NCI-H146 treated with DMSO at 0.1 percent for 48 hours (cell line): ENCODE data around the gene FOXN3.
A peak's percentile ranks its signal among the peaks of the same experiment; 100 is the strongest.
"Not testable (repeated sequence)": the region's sequence is repeated elsewhere in the genome, so short reads cannot be mapped to it uniquely, and the experiment has no call there.

Experiments used
- DNase-seq: peaks from one replicate; lab custom pipeline; 2025; ENCODE audit not compliant: unreplicated experiment; lab: John Stamatoyannopoulos, UW

The FOXN3 gene

GRCh38 chr14:89206389-89207031, 210.5 kb downstream of the FOXN3 start:
- DNase-seq: no peak

- no peak for DNase-seq
These were observed 211.8 kb downstream of the FOXN3 start for GRCh38 chr14:89205137-89205740.

GRCh38 chr14:89202413-89203190, 214.4 kb downstream of the FOXN3 start:
- DNase-seq: no peak

GRCh38 chr14:89201645-89202044, 215.4 kb downstream of the FOXN3 start:
- DNase-seq: no peak

GRCh38 chr14:89199357-89199756, 217.7 kb downstream of the FOXN3 start:
- not testable (repeated sequence) for DNase-seq

GRCh38 chr14:89198544-89199329, 218.3 kb downstream of the FOXN3 start:
- no peak for DNase-seq

GRCh38 chr14:89197623-89198022, 219.4 kb downstream of the FOXN3 start:
- DNase-seq: no peak

GRCh38 chr14:89196545-89196944, 220.5 kb downstream of the FOXN3 start:
- no peak for DNase-seq

GRCh38 chr14:89194376-89194775, 222.7 kb downstream of the FOXN3 start:
- DNase-seq: no peak

GRCh38 chr14:89190765-89191513, 226.1 kb downstream of the FOXN3 start:
- peak; percentile 94 for DNase-seq

- DNase-seq: no peak
These were observed 228.5 kb downstream of the FOXN3 start for GRCh38 chr14:89188492-89188891.

GRCh38 chr14:89187501-89187900, 229.5 kb downstream of the FOXN3 start:
- DNase-seq: no peak

GRCh38 chr14:89186856-89187376, 230.1 kb downstream of the FOXN3 start:
- DNase-seq: no peak

- DNase-seq: no peak
These were observed 230.8 kb downstream of the FOXN3 start for GRCh38 chr14:89185919-89186855.

- no peak for DNase-seq
These were observed 232.1 kb downstream of the FOXN3 start for GRCh38 chr14:89184952-89185351.

GRCh38 chr14:89182326-89182725, 234.7 kb downstream of the FOXN3 start:
- DNase-seq: no peak

- no peak for DNase-seq
These were observed 236.5 kb downstream of the FOXN3 start for GRCh38 chr14:89180546-89180945.

GRCh38 chr14:89179891-89180404, 237.1 kb downstream of the FOXN3 start:
- no peak for DNase-seq
